Measurements from ENCODE around the gene TCF19.

GRCh38 chr6:31111712-31112111 is 46.7 kb upstream of the TCF19 start:
- no peak for TF ChIP-seq CTCF (IDR thresholded peaks at IDR 0.05)
- no peak for TF ChIP-seq POLR2AphosphoS5 (IDR thresholded peaks at IDR 0.05)
